Prostate gland (tissue), 2 donors: ENCODE measurements around the gene RPUSD4. TPM values are rescaled to one million over a fixed set of nuclear protein-coding genes. Genes with fewer than 3 reads are reported as not detected.

Source experiments
- DNase-seq: peaks from one replicate; pipeline ENCODE4 v3.0.0-alpha.2; 2019; ENCODE audit warnings: low spot score
- H3K27ac ChIP-seq, 2 donors: fragments of 200-600 bp; sonication (generic); 2 replicates each; pipeline ENCODE4 v1.5.1; 2017 to 2019
- H3K27me3 ChIP-seq: fragments of 200-600 bp; sonication (generic); replicated peaks from 2 replicates; pipeline ENCODE4 v1.5.1; 2019; ENCODE audit not compliant: insufficient read depth
- H3K36me3 ChIP-seq, 2 donors: fragments of 200-600 bp; sonication (generic); 1 replicate in 1 of 2; 2 replicates in 1 of 2; pipeline versions ENCODE4 v1.5.1 to v1.8.1; 2017 to 2019
- H3K4me1 ChIP-seq: fragments of 200-600 bp; sonication (generic); replicated peaks from 2 replicates; pipeline ENCODE4 v1.5.1; 2019
- H3K4me3 ChIP-seq, 2 donors: fragments of 200-600 bp; sonication (generic); 2 replicates each; pipeline ENCODE4 v1.5.1; 2017 to 2019
- H3K9me3 ChIP-seq: fragments of 200-600 bp; sonication (generic); 2 replicates; pipeline ENCODE4 v1.5.1; 2017
- POLR2A ChIP-seq: fragments of 450-650 bp; IDR thresholded peaks from one replicate; pipeline ENCODE4 v1.6.1; 2016; ENCODE audit warnings: antibody characterized with exemption, mild to moderate bottlenecking
- POLR2AphosphoS5 ChIP-seq: sonication (generic); formaldehyde crosslinking; IDR thresholded peaks from one replicate; pipeline ENCODE4 v1.6.1; 2017; ENCODE audit warnings: antibody characterized with exemption
- WGBS: methylation state at CpG from one replicate; pipeline ENCODE4 v1.1.5; 2018; 5-methylcytosine and 5-hydroxymethylcytosine counted together
- intact Hi-C: fragments of 100-400 bp; cut with DNase I; formaldehyde crosslinking; loops from one replicate; pipeline ENCODE4 v1.14.2; 2022
- total RNA-seq, 2 donors: library from RNA; depleted of rRNA; stranded (reverse); fragments of >200 nt; gene quantifications; one replicate each; pipeline ENCODE4 v1.1.0, GENCODE V29; 2016
- TF ChIP-seq, protein P1 (sequence below), 4 experiments: fragments of 200-600 bp in 2 of 4; fragments of 450-650 bp in 2 of 4; sonication (generic) in 2 of 4; IDR thresholded peaks; 1 replicate in 3 of 4; 2 replicates in 1 of 4; pipeline ENCODE4 v1.5.1; 2016 to 2019; ENCODE audit warnings: antibody characterized with exemption in 4 of 4, mild to moderate bottlenecking in 2 of 4, moderate library complexity in 2 of 4

RPUSD4 gene
- total RNA-seq, 2 donors from 2014 or later, result 13.0 to 29.7 TPM

DNA sequence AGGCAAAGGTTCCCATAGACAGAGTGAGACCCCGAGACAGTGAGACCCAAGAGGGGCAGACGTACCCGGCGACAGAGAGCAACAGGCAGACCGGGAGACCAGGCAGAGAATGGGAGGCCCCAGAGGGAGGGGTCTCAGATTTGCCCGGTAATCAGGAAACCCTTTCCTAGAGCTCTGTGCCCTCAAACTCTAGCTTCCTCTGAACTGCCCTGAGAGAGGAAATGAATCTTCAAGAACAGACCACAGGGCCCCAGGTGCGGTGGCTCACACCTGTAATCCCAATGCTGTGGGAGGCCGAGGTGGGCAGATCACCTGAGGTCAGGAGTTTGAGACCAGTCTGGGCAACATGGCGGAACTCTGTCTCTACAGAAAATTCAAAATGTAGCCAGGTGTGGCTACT is 47.7 kb downstream of the RPUSD4 start:
- no peak overlapping the region for H3K4me3 ChIP-seq
- 91% methylated on average over 9 of the region's 9 CpGs for WGBS
- intact Hi-C loops, result no loop called here
- TF ChIP-seq POLR2AphosphoS5 (no peak), POLR2A (no peak)
- TF ChIP-seq, protein P1, sequence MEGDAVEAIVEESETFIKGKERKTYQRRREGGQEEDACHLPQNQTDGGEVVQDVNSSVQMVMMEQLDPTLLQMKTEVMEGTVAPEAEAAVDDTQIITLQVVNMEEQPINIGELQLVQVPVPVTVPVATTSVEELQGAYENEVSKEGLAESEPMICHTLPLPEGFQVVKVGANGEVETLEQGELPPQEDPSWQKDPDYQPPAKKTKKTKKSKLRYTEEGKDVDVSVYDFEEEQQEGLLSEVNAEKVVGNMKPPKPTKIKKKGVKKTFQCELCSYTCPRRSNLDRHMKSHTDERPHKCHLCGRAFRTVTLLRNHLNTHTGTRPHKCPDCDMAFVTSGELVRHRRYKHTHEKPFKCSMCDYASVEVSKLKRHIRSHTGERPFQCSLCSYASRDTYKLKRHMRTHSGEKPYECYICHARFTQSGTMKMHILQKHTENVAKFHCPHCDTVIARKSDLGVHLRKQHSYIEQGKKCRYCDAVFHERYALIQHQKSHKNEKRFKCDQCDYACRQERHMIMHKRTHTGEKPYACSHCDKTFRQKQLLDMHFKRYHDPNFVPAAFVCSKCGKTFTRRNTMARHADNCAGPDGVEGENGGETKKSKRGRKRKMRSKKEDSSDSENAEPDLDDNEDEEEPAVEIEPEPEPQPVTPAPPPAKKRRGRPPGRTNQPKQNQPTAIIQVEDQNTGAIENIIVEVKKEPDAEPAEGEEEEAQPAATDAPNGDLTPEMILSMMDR (IDR thresholded peaks at IDR 0.05), result no peak
- no peaks in the 10 kb centered on the region for H3K36me3 ChIP-seq
- no peaks in the 10 kb centered on the region for H3K27me3 ChIP-seq
- no peak for DNase-seq
- no peak overlapping the region for H3K27ac ChIP-seq
- H3K4me1 ChIP-seq, result no peaks in the 10 kb centered on the region
- H3K9me3 ChIP-seq, result no peaks in the 10 kb centered on the region

DNA sequence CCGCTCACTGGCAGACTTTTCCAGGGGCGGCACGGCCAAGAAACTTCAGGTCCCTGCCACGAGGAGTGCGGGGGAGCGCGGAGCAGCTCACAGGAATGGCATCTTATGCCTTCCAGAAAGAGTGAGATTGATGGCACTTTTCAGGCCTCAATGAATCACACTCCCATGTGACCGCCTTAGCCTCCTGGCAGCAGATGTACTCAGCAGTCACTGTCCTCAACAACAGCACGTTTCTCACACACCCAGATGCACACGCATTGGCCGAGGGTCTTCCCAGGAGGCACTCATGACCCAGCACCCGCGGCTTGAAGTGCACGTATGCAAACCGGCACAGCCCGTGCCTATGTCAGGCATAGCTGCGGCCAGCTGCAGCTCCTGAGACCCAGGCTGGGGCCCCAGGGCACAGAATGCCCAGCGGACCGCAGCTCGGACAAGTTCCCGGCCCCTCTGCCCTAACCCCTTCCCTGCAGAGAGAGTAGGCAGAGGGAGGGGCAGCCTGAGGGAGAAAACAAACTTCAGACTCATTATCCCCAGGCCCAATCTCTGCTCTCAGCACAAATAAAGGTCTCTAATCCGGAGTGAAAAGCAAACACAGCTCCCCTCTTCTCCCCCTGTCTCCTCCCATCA is 48.3 kb downstream of the RPUSD4 start:
- TF ChIP-seq, protein P1 (IDR thresholded peaks at IDR 0.05), result no peak
- no peak for TF ChIP-seq POLR2AphosphoS5
- no peak for TF ChIP-seq POLR2A
- no peaks in the 10 kb centered on the region for H3K9me3 ChIP-seq
- no peak overlapping the region for H3K4me3 ChIP-seq
- WGBS, result 56% methylated on average over 22 of the region's 22 CpGs
- no peaks in the 10 kb centered on the region for H3K27me3 ChIP-seq
- no peak overlapping the region for H3K27ac ChIP-seq
- no peak for DNase-seq
- H3K4me1 ChIP-seq, result no peaks in the 10 kb centered on the region
- intact Hi-C loops, result no loop called here
- H3K36me3 ChIP-seq, result no peaks in the 10 kb centered on the region

DNA sequence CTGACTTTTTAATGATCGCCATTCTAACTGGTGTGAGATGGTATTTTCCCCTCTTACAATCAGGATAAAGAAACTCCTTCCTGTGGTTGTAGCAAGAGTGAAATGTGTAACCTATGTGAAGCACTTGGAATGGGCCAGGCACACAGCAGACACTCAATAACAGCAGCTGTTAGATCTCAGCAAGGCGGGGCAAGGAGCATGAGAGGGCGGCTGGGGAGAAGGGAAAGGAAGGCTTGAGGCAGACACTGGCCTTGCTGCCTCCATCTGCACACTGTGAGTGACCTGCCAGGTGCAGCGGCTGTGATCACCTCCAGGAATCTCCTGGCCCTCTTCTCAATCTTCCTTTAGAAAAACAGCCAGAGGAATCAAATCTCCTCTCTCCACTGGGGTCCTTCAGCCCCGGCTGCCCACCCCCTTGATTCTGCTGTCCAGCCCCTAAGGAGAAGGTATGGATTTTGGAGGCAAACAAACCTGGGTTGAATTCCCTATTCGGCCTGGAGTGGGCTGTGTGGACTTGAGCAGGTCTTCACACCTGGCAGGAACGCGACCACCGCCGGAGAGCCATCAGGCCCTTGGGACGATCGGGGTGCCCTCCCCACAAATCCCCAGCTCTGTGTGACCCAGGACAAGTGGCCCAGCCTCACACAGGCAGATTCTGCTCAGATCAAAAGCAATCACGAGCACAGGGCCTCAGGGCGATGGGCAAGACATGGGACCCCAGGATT is 49.0 kb downstream of the RPUSD4 start:
- no peak for DNase-seq
- Histone ChIP-seq H3K9me3 (no peaks in the 10 kb centered on the region), H3K4me3 (no peak overlapping the region), H3K36me3 (no peaks in the 10 kb centered on the region), H3K4me1 (no peaks in the 10 kb centered on the region), H3K27me3 (no peaks in the 10 kb centered on the region), H3K27ac (no peak overlapping the region)
- intact Hi-C loops, result no loop called here
- TF ChIP-seq, protein P1 (IDR thresholded peaks at IDR 0.05), result no peak
- no peak for TF ChIP-seq POLR2A
- TF ChIP-seq POLR2AphosphoS5, result no peak
- 89% methylated on average over 14 of the region's 14 CpGs for WGBS

DNA sequence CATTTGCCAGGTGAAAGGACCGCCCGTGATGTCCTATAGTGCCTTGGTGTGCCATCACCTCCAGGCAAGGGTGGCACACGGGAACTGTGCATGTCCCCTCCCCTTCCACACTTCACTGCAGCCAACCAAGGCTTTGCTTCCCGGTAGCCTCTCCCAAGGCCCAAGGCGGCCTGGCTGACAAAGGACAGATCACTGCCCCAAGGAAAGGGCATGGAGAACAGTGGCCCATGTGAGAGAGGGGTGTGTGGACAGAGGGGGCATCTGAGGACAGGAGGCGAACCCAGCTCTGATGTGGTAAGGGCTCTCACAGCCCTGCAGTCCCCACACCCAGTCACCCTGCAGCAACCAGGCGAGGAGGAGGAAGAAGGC is 50.4 kb downstream of the RPUSD4 start:
- intact Hi-C loops, result no loop called here
- WGBS, result 91% methylated on average over 7 of the region's 7 CpGs
- Histone ChIP-seq H3K4me3 (no peak overlapping the region), H3K9me3 (no peaks in the 10 kb centered on the region), H3K4me1 (no peaks in the 10 kb centered on the region), H3K36me3 (no peaks in the 10 kb centered on the region), H3K27me3 (no peaks in the 10 kb centered on the region), H3K27ac (no peak overlapping the region)
- no peak for DNase-seq
- TF ChIP-seq, protein P1 (IDR thresholded peaks at IDR 0.05), result no peak
- TF ChIP-seq POLR2A (no peak), POLR2AphosphoS5 (no peak)
